NCI-H2196 (cell line): ENCODE measurements around the gene APBA3.

Source experiments
- DNase-seq: peaks from one replicate; lab custom pipeline; 2025; ENCODE audit not compliant: unreplicated experiment; lab: John Stamatoyannopoulos, UW

Gene APBA3

GRCh38 chr19:3788996-3789778, 27.7 kb upstream of the APBA3 start:
- DNase-seq = no peak

GRCh38 chr19:3785938-3786824, 24.7 kb upstream of the APBA3 start, which contains the start of gene MATK:
Gene MATK (minus strand): TSS chr19:3786381. CDS start chr19:3785135, 1,246 bp downstream.
- no peak for DNase-seq

- no peak for DNase-seq
These were observed 24.0 kb upstream of the APBA3 start for GRCh38 chr19:3785451-3785937.

GRCh38 chr19:3784607-3785450, 23.3 kb upstream of the APBA3 start:
- DNase-seq = no peak

GRCh38 chr19:3783660-3784584, 22.4 kb upstream of the APBA3 start:
- no peak for DNase-seq

GRCh38 chr19:3782903-3783302, 21.4 kb upstream of the APBA3 start:
- DNase-seq = no peak

- no peak for DNase-seq
These were observed 20.8 kb upstream of the APBA3 start for GRCh38 chr19:3782330-3782729.

GRCh38 chr19:3781603-3782002, 20.1 kb upstream of the APBA3 start:
- DNase-seq = no peak

GRCh38 chr19:3780786-3781304, 19.4 kb upstream of the APBA3 start:
- DNase-seq = no peak

- no peak for DNase-seq
These were observed 17.6 kb upstream of the APBA3 start for GRCh38 chr19:3778899-3779723.

- DNase-seq = no peak
These were observed 16.8 kb upstream of the APBA3 start for GRCh38 chr19:3778104-3778867.

- DNase-seq = no peak
These were observed 15.1 kb upstream of the APBA3 start for GRCh38 chr19:3776479-3777040.

- DNase-seq = no peak
These were observed 14.3 kb upstream of the APBA3 start for GRCh38 chr19:3775831-3776230.

- no peak for DNase-seq
These were observed 13.9 kb upstream of the APBA3 start for GRCh38 chr19:3775374-3775711.

- no peak for DNase-seq
These were observed 13.3 kb upstream of the APBA3 start for GRCh38 chr19:3774621-3775373.

GRCh38 chr19:3773814-3774515, 12.5 kb upstream of the APBA3 start:
- no peak for DNase-seq
